GM23248 (cell line): ENCODE measurements around the gene HTR3A. TPM values are rescaled to one million over a fixed set of nuclear protein-coding genes. Genes with fewer than 3 reads are reported as not detected.

Source experiments
- DNase-seq: peaks from one replicate; pipeline ENCODE4 v3.0.0-alpha.2; 2015
- H2AFZ ChIP-seq: fragments of 200-600 bp; sonication (generic); 2 replicates; pipeline ENCODE4 v1.6.1; 2016; ENCODE audit warnings: antibody characterized with exemption
- H3F3A ChIP-seq: fragments of 200-600 bp; sonication (generic); 2 replicates; pipeline ENCODE4 v1.6.1; 2016; ENCODE audit warnings: mild to moderate bottlenecking, antibody characterized with exemption, mixed run types; ENCODE audit not compliant: insufficient read depth
- H3K27ac ChIP-seq: fragments of 200-600 bp; sonication (generic); 2 replicates; pipeline ENCODE4 v1.5.1; 2016; ENCODE audit warnings: mild to moderate bottlenecking
- H3K27me3 ChIP-seq: fragments of 200-600 bp; sonication (generic); replicated peaks from 2 replicates; pipeline ENCODE4 v1.6.1; 2016; ENCODE audit warnings: mild to moderate bottlenecking; ENCODE audit not compliant: insufficient read depth
- H3K36me3 ChIP-seq: fragments of 200-600 bp; sonication (generic); 2 replicates; pipeline ENCODE4 v1.6.1; 2016; ENCODE audit warnings: low read depth, mild to moderate bottlenecking
- H3K4me1 ChIP-seq: fragments of 200-600 bp; sonication (generic); 2 replicates; pipeline ENCODE4 v1.6.1; 2016; ENCODE audit warnings: mild to moderate bottlenecking; ENCODE audit not compliant: insufficient read depth
- H3K4me2 ChIP-seq: fragments of 200-600 bp; sonication (generic); one replicate; pipeline ENCODE4 v1.6.1; 2016; ENCODE audit warnings: mild to moderate bottlenecking; ENCODE audit not compliant: unreplicated experiment
- H3K4me3 ChIP-seq: fragments of 200-600 bp; sonication (generic); 2 replicates; pipeline ENCODE4 v1.5.1; 2016; ENCODE audit warnings: mild to moderate bottlenecking
- H3K79me2 ChIP-seq: fragments of 200-600 bp; sonication (generic); 2 replicates; pipeline ENCODE4 v1.6.1; 2016; ENCODE audit warnings: mild to moderate bottlenecking; ENCODE audit not compliant: insufficient read depth
- H3K9ac ChIP-seq: fragments of 200-600 bp; sonication (generic); 2 replicates; pipeline ENCODE4 v1.6.1; 2016; ENCODE audit warnings: mild to moderate bottlenecking
- H3K9me2 ChIP-seq: fragments of 200-600 bp; sonication (generic); 2 replicates; pipeline ENCODE4 v1.6.1; 2016; ENCODE audit warnings: mixed run types, mild to moderate bottlenecking, moderate library complexity; ENCODE audit not compliant: insufficient read depth
- H3K9me3 ChIP-seq: fragments of 200-600 bp; sonication (generic); one replicate; pipeline ENCODE4 v1.6.1; 2017; ENCODE audit warnings: low read depth
- H4K20me1 ChIP-seq: fragments of 200-600 bp; sonication (generic); 2 replicates; pipeline ENCODE4 v1.6.0; 2016; ENCODE audit not compliant: insufficient read depth
- EZH2 ChIP-seq: fragments of 200-600 bp; sonication (generic); IDR thresholded peaks from 2 replicates; pipeline ENCODE4 v1.6.1; 2018; ENCODE audit warnings: antibody characterized with exemption, mild to moderate bottlenecking; ENCODE audit not compliant: insufficient read depth, poor library complexity, severe bottlenecking
- EZH2phosphoT487 ChIP-seq: fragments of 200-600 bp; sonication (generic); IDR thresholded peaks from 2 replicates; pipeline ENCODE4 v1.6.1; 2018; ENCODE audit warnings: antibody characterized with exemption, moderate library complexity, mild to moderate bottlenecking, low read depth; ENCODE audit not compliant: insufficient read depth
- WGBS, 2 experiments: methylation state at CpG; one replicate each; pipeline ENCODE4 v1.1.6; 2015 to 2017; ENCODE audit warnings: low lambda C conversion rate in 2 of 2, low coverage in 1 of 2; ENCODE audit errors: missing lambda C conversion rate in 2 of 2; 5-methylcytosine and 5-hydroxymethylcytosine counted together
- in situ Hi-C: fragments of 300-500 bp; cut with MboI; formaldehyde crosslinking; loops from 2 replicates; pipeline ENCODE4 v1.15.0; 2020
- polyA plus RNA-seq: library from polyadenylated mRNA; unstranded; fragments of >200 nt; fragmentation: Nextera tagmentation; extraction: Ambion mirVana; gene quantifications from 2 replicates; pipeline ENCODE4 v1.2.1, GENCODE V29; 2016
- total RNA-seq: library from RNA; depleted of rRNA; stranded (reverse); fragments of >200 nt; shearing (Covaris generic); gene quantifications from 2 replicates; pipeline ENCODE4 v1.2.3, GENCODE V29; 2014

Gene HTR3A
- total and polyA plus RNA-seq, 2 experiments from 2014 or later, result not detected

GRCh38 chr11:113980785-113981184 lies 5.9 kb downstream of the HTR3A start:
- Histone ChIP-seq H3K36me3 (no peaks in the 10 kb centered on the region), H3K4me1 (no peaks in the 10 kb centered on the region), H4K20me1 (no peaks in the 10 kb centered on the region), H2AFZ (no peak overlapping the region), H3K4me2 (no peak overlapping the region), H3K9me2 (no peaks in the 10 kb centered on the region), H3K27ac (no peak overlapping the region), H3K9ac (no peak overlapping the region), H3K79me2 (no peaks in the 10 kb centered on the region), H3K27me3 (peaks cover 16% of the 10 kb centered on the region; the same call in 1 of the 2 replicates), H3F3A (no peaks in the 10 kb centered on the region), H3K4me3 (no peak overlapping the region), H3K9me3 (no peaks in the 10 kb centered on the region)
- in situ Hi-C loops, result no loop called here
- DNase-seq, result no peak
- WGBS, 2 experiments, result 40 to 52% methylated on average over 5 to 6 of the region's 6 CpGs
- TF ChIP-seq EZH2phosphoT487, result no peak
- no peak for TF ChIP-seq EZH2

DNA sequence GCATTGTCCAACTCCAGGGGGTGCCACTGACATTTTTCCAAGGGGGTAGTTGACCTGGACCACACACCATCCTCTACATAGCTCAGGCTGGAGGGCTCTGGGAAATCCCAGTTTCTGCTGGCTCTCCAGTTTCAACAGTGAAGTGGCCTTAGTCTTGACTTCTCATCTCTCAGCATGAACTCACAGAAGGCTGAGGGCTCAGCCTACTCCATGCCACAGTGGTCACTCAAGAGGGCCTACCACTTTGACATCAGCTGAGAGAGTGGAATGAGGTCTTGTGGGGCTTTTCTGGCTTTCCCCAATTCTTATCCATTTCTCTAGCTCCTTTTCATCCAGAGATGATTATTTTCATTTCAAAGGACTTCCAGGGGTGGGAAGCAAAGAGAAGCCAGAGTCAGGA lies 7.4 kb downstream of the HTR3A start:
- no peaks in the 10 kb centered on the region for H3K4me1 ChIP-seq
- no peak overlapping the region for H3K4me2 ChIP-seq
- H3K27ac ChIP-seq, result no peak overlapping the region
- H3K9me2 ChIP-seq, result no peaks in the 10 kb centered on the region
- H4K20me1 ChIP-seq, result no peaks in the 10 kb centered on the region
- H3K79me2 ChIP-seq, result no peaks in the 10 kb centered on the region
- DNase-seq, result no peak
- peaks cover 16% of the 10 kb centered on the region; the same call in 1 of the 2 replicates for H3K27me3 ChIP-seq
- no peak overlapping the region for H3K9ac ChIP-seq
- H3F3A ChIP-seq, result no peaks in the 10 kb centered on the region
- no peak overlapping the region for H3K4me3 ChIP-seq
- in situ Hi-C loops, result no loop called here
- no peaks in the 10 kb centered on the region for H3K36me3 ChIP-seq
- no peaks in the 10 kb centered on the region for H3K9me3 ChIP-seq
- H2AFZ ChIP-seq, result no peak overlapping the region
- TF ChIP-seq EZH2, result no peak
- no peak for TF ChIP-seq EZH2phosphoT487

- Histone ChIP-seq H3K9me3 (no peaks in the 10 kb centered on the region), H3K9ac (no peak overlapping the region), H2AFZ (no peak overlapping the region), H3K27me3 (peaks cover 11% of the 10 kb centered on the region; the same call in 1 of the 2 replicates), H3K27ac (no peak overlapping the region), H3F3A (no peaks in the 10 kb centered on the region), H3K4me3 (no peak overlapping the region), H3K9me2 (no peaks in the 10 kb centered on the region), H3K4me1 (no peaks in the 10 kb centered on the region), H4K20me1 (no peaks in the 10 kb centered on the region), H3K4me2 (no peak overlapping the region), H3K79me2 (no peaks in the 10 kb centered on the region), H3K36me3 (no peaks in the 10 kb centered on the region)
- WGBS, 2 experiments, result 20 to 27% methylated on average over 6 of the region's 6 CpGs
- no peak for DNase-seq
- TF ChIP-seq EZH2, result no peak
- no peak for TF ChIP-seq EZH2phosphoT487
- in situ Hi-C loops, result no loop called here
These were observed 9.9 kb downstream of the HTR3A start for GRCh38 chr11:113984781-113985180.

DNA sequence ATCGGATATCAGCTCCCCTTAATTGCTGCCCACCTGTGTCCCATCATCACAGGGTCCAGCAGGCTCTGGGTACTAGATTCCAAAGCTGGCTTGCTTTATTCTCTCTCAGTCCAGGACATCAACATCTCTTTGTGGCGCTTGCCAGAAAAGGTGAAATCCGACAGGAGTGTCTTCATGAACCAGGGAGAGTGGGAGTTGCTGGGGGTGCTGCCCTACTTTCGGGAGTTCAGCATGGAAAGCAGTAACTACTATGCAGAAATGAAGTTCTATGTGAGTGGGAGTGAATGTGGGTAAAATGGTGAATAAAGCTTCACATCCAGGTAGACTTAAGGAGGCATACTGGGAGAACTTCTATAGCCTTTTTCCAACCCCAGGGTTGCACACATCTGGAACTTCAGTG lies 11.0 kb downstream of the HTR3A start:
- Histone ChIP-seq H2AFZ (no peak overlapping the region), H3K36me3 (no peaks in the 10 kb centered on the region), H3F3A (no peaks in the 10 kb centered on the region), H4K20me1 (no peaks in the 10 kb centered on the region), H3K9me3 (no peaks in the 10 kb centered on the region), H3K4me3 (no peak overlapping the region), H3K4me1 (no peaks in the 10 kb centered on the region), H3K79me2 (no peaks in the 10 kb centered on the region), H3K9ac (no peak overlapping the region), H3K27me3 (peaks cover 11% of the 10 kb centered on the region; the same call in 1 of the 2 replicates), H3K4me2 (no peak overlapping the region), H3K27ac (no peak overlapping the region), H3K9me2 (no peaks in the 10 kb centered on the region)
- WGBS, 2 experiments, result 31 to 32% methylated on average over 4 of the region's 4 CpGs
- TF ChIP-seq EZH2phosphoT487, result no peak
- no peak for TF ChIP-seq EZH2
- in situ Hi-C loops, result no loop called here
- DNase-seq, result no peak
